ENCODE results near the gene KLF6. TPM values are rescaled to one million over a fixed set of nuclear protein-coding genes. Genes with fewer than 3 reads are reported as not detected.

The KLF6 gene
- total and polyA plus RNA-seq, 2 experiments from 2014 or later, result 187 to 602 TPM

DNA sequence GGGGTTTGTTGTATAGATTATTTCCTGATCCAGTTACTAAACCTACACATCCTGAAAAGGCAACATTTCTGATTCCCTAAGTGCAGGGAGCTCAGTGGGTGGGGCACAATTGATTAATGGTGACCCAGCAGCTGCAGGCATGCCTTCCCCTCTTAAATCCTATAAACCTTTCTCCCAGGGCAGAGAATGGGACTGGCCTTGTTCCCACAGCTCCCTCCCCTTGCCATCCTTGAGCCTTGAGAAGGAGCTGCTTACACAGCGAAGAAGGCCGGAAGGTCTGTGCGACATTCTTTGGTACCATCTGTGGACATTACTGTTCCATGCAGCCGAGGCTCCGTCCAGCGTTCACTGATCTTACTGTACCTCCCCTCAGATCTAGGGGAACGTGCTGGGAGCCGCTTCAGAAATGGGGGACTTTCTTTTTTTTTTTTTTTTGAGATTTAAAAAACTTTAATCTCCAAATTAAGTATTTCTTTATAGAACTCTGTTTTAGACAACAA lies 14.3 kb downstream of the KLF6 start:
- H3K4me2 ChIP-seq, result no peak overlapping the region
- 95% methylated on average over 8 of the region's 8 CpGs for WGBS (ENCODE audit: low lambda C conversion rate, missing lambda C conversion rate)

DNA sequence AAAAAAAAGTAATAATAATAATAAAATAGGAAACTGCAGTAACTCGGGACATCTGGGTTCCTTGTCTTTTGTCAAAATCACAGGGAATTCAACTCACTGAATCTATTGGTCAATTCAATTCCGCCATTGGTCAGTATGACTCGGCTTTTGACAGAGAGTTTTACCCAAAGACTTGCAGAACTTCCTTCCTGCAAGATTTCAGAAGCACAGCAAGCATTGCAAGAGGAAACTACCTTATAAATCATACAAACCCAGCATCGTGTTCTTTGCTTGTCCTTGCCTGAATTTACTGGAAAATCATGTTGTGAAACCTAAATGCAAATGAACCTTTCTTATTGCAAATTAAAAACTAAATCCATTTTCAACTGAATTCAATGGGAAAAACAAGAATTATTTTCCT lies 15.5 kb downstream of the KLF6 start:
- 85% methylated on average over 4 of the region's 4 CpGs for WGBS (ENCODE audit: low lambda C conversion rate, missing lambda C conversion rate)
- Histone ChIP-seq H4K20me1 (ENCODE audit: insufficient read depth, poor library complexity, severe bottlenecking) (no peaks in the 10 kb centered on the region), H2AFZ (no peak overlapping the region), H3K27me3 (no peaks in the 10 kb centered on the region), H3K79me2 (no peaks in the 10 kb centered on the region), H3K27ac (no peak overlapping the region), H3K9me2 (replicated peaks; ENCODE audit: insufficient read depth) (no peaks in the 10 kb centered on the region), H3K9me3 (ENCODE audit: low read depth) (no peaks in the 10 kb centered on the region), H3K4me3 (no peak overlapping the region), H3K36me3 (replicated peaks; ENCODE audit: insufficient read depth, low read depth) (no peaks in the 10 kb centered on the region), H3K4me1 (ENCODE audit: insufficient read depth) (peaks cover 7% of the 10 kb centered on the region), H3K4me2 (no peak overlapping the region)
- DNase-seq (ENCODE audit: low spot score), result no peak
- TF ChIP-seq, protein P1, sequence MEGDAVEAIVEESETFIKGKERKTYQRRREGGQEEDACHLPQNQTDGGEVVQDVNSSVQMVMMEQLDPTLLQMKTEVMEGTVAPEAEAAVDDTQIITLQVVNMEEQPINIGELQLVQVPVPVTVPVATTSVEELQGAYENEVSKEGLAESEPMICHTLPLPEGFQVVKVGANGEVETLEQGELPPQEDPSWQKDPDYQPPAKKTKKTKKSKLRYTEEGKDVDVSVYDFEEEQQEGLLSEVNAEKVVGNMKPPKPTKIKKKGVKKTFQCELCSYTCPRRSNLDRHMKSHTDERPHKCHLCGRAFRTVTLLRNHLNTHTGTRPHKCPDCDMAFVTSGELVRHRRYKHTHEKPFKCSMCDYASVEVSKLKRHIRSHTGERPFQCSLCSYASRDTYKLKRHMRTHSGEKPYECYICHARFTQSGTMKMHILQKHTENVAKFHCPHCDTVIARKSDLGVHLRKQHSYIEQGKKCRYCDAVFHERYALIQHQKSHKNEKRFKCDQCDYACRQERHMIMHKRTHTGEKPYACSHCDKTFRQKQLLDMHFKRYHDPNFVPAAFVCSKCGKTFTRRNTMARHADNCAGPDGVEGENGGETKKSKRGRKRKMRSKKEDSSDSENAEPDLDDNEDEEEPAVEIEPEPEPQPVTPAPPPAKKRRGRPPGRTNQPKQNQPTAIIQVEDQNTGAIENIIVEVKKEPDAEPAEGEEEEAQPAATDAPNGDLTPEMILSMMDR (IDR thresholded peaks at IDR 0.05; ENCODE audit: poor library complexity), result no peak
- TF ChIP-seq EZH2phosphoT487 (IDR thresholded peaks at IDR 0.05; ENCODE audit: low read depth, severe bottlenecking, unreplicated experiment) (no peak), EZH2 (IDR thresholded peaks at IDR 0.05; ENCODE audit: borderline replicate concordance) (no peak)

More for the DNA sequence above, 14.3 kb downstream of the KLF6 start:
- Histone ChIP-seq H3K79me2 (no peaks in the 10 kb centered on the region), H3K9me2 (replicated peaks; ENCODE audit: insufficient read depth) (no peaks in the 10 kb centered on the region), H3K4me3 (no peak overlapping the region), H3K4me1 (ENCODE audit: insufficient read depth) (peaks cover 7% of the 10 kb centered on the region), H3K36me3 (replicated peaks; ENCODE audit: insufficient read depth, low read depth) (no peaks in the 10 kb centered on the region), H3K9me3 (ENCODE audit: low read depth) (no peaks in the 10 kb centered on the region), H4K20me1 (ENCODE audit: insufficient read depth, poor library complexity, severe bottlenecking) (no peaks in the 10 kb centered on the region), H2AFZ (no peak overlapping the region), H3K27ac (no peak overlapping the region), H3K27me3 (no peaks in the 10 kb centered on the region)
- DNase-seq (ENCODE audit: low spot score), result no peak
- TF ChIP-seq, protein P1 (IDR thresholded peaks at IDR 0.05; ENCODE audit: poor library complexity), result no peak
- TF ChIP-seq EZH2 (IDR thresholded peaks at IDR 0.05; ENCODE audit: borderline replicate concordance) (no peak), EZH2phosphoT487 (IDR thresholded peaks at IDR 0.05; ENCODE audit: low read depth, severe bottlenecking, unreplicated experiment) (no peak)

- no peaks in the 10 kb centered on the region for H3K79me2 ChIP-seq
- H3K9me2 ChIP-seq (replicated peaks; ENCODE audit: insufficient read depth), result no peaks in the 10 kb centered on the region
- H3K36me3 ChIP-seq (replicated peaks; ENCODE audit: insufficient read depth, low read depth), result no peaks in the 10 kb centered on the region
- H3K4me1 ChIP-seq (ENCODE audit: insufficient read depth), result peaks cover 11% of the 10 kb centered on the region
- peak; percentile 57 for DNase-seq (ENCODE audit: low spot score)
- no peak overlapping the region for H3K4me2 ChIP-seq
- no peaks in the 10 kb centered on the region for H3K9me3 ChIP-seq (ENCODE audit: low read depth)
- WGBS (ENCODE audit: low lambda C conversion rate, missing lambda C conversion rate), result 48% methylated on average over 17 of the region's 17 CpGs
- H2AFZ ChIP-seq, result no peak overlapping the region
- no peak for TF ChIP-seq EZH2phosphoT487 (IDR thresholded peaks at IDR 0.05; ENCODE audit: low read depth, severe bottlenecking, unreplicated experiment)
- TF ChIP-seq, protein P1 (IDR thresholded peaks at IDR 0.05; ENCODE audit: poor library complexity), result no peak
- TF ChIP-seq EZH2 (IDR thresholded peaks at IDR 0.05; ENCODE audit: borderline replicate concordance), result no peak
- H3K27me3 ChIP-seq, result no peaks in the 10 kb centered on the region
- no peak overlapping the region for H3K4me3 ChIP-seq
- no peaks in the 10 kb centered on the region for H4K20me1 ChIP-seq (ENCODE audit: insufficient read depth, poor library complexity, severe bottlenecking)
- H3K27ac ChIP-seq, result peak overlapping the region; percentile 10
Measured at GRCh38 chr10:3766046-3766756, 18.8 kb downstream of the KLF6 start.
